ENCODE results near the gene NRIP3. TPM values are rescaled to one million over a fixed set of nuclear protein-coding genes. Genes with fewer than 3 reads are reported as not detected.

The NRIP3 gene
- total RNA-seq, 1 experiment from 2014 or later, result 2.1 TPM

DNA sequence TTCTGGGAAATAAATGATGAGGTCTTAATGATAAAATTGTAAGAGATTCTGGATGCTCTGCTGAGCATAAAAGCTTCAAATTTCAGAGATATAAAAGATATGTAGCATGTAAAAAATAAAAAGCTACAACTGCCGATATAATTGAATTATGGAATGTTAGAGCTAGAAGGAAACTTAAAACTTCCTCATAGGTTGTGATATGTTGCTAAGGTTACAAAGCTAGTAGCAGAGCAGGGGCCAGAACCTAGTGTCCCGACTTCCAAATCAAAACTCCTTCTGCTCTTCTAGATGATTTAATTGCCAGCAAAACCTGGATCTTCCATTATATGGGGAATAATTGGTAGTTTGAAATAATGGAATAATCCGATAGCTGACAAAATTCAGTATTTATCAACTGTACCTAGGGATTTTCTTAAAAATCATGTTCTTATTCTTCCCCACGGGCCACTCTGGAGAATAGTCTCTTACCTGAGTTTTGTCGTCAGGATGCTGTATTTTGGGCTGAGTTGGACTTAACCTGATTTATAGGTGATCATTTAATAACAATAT is 61.2 kb downstream of the NRIP3 start, which contains the start of gene ASCL3:
Gene ASCL3 (minus strand): TSS at position 499 of the 549 bp plus-strand sequence. CDS start 4,855 bp downstream, outside the sequence.
- no peak within 1 kb of the TSS for H3K4me3 ChIP-seq
- TF ChIP-seq EZH2 (IDR thresholded peaks at IDR 0.05; ENCODE audit: low read depth), result no peak
- TF ChIP-seq, protein P1, sequence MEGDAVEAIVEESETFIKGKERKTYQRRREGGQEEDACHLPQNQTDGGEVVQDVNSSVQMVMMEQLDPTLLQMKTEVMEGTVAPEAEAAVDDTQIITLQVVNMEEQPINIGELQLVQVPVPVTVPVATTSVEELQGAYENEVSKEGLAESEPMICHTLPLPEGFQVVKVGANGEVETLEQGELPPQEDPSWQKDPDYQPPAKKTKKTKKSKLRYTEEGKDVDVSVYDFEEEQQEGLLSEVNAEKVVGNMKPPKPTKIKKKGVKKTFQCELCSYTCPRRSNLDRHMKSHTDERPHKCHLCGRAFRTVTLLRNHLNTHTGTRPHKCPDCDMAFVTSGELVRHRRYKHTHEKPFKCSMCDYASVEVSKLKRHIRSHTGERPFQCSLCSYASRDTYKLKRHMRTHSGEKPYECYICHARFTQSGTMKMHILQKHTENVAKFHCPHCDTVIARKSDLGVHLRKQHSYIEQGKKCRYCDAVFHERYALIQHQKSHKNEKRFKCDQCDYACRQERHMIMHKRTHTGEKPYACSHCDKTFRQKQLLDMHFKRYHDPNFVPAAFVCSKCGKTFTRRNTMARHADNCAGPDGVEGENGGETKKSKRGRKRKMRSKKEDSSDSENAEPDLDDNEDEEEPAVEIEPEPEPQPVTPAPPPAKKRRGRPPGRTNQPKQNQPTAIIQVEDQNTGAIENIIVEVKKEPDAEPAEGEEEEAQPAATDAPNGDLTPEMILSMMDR (conservative IDR thresholded peaks at IDR 0.05), result no peak
- no peak for DNase-seq
- no peak within 1 kb of the TSS for H3K27ac ChIP-seq
- H3K79me2 ChIP-seq (ENCODE audit: low read depth), result no peaks in the 10 kb centered on the region
- BruUV-seq (replicated peaks), result no TSS peak
- 0 out of 2 replicates have a peak, but pooled peaks cover 4% of the 10 kb centered on the region for H3K36me3 ChIP-seq (ENCODE audit: low read depth)
- H3K27me3 ChIP-seq (ENCODE audit: insufficient read depth, low read depth), result no peaks in the 10 kb centered on the region
- H3F3A ChIP-seq (ENCODE audit: insufficient read depth, low read depth), result no peaks in the 10 kb centered on the region
- H3K9me3 ChIP-seq (ENCODE audit: insufficient read depth, low read depth), result no peaks in the 10 kb centered on the region
- no peak within 1 kb of the TSS for H2AFZ ChIP-seq
- intact Hi-C loops (cut with micrococcal nuclease; ENCODE audit: unreplicated experiment), result no loop called here
- no peaks in the 10 kb centered on the region for H3K4me1 ChIP-seq (replicated peaks; ENCODE audit: insufficient read depth)
- no peaks in the 10 kb centered on the region for H4K20me1 ChIP-seq (ENCODE audit: insufficient read depth)
- H3K4me2 ChIP-seq, result no peak within 1 kb of the TSS
- POLR2A ChIA-PET (ENCODE audit: unreplicated experiment), result interaction anchor here (0.6 kb wide), 1 partner anchor 18 kb away, joined by 5 read pairs; no protein-coding TSS in a partner anchor
- CTCF ChIA-PET, result no interaction called here
- no peaks in the 10 kb centered on the region for H3K9me2 ChIP-seq (ENCODE audit: insufficient read depth)

DNA sequence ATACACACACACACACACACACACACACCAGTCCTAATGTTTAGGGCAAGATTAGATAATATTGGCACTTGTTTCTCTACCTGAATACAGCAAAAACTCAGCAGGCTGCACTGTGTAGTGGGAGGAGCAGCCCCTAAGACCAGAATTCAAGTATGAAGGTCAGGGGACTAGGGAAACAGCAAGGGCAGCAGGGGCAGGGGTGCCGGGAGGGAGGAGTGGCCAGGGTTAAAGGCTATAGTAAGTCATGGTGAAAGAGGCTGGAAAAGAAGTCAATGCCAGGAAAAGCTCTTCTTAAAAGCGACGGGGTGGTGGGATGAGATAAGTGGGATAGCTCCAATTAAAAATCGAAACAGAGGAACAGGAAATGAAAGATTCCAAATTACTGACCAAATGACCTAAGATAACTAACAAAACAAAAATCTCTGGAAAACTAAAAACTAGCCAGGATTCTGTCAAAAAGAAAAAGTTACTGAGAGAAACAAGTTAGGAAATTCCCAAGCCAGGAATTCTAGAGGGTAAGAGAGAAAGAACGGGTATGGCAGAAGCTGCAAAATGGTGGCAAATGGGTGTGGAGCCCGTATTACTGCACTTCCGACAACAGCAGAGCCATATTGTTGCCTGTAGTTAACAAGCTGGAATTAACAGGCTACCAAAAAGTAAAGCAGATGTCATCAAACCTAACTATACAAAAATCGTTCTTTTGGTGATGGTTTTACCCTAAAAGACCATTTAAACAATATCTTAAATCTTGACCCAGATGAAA is 62.3 kb downstream of the NRIP3 start:
- H3K27ac ChIP-seq, result no peak overlapping the region
- ChIA-PET POLR2A (ENCODE audit: unreplicated experiment) (no interaction called here), CTCF (no interaction called here)
- H4K20me1 ChIP-seq (ENCODE audit: insufficient read depth), result no peaks in the 10 kb centered on the region
- no peak overlapping the region for H3K4me2 ChIP-seq
- H3F3A ChIP-seq (ENCODE audit: insufficient read depth, low read depth), result no peaks in the 10 kb centered on the region
- H3K4me3 ChIP-seq, result no peak overlapping the region
- no peaks in the 10 kb centered on the region for H3K27me3 ChIP-seq (ENCODE audit: insufficient read depth, low read depth)
- no TSS peak for BruUV-seq (replicated peaks)
- no peak for TF ChIP-seq EZH2 (IDR thresholded peaks at IDR 0.05; ENCODE audit: low read depth)
- TF ChIP-seq, protein P1 (conservative IDR thresholded peaks at IDR 0.05), result no peak
- H3K9me2 ChIP-seq (ENCODE audit: insufficient read depth), result no peaks in the 10 kb centered on the region
- H3K4me1 ChIP-seq (replicated peaks; ENCODE audit: insufficient read depth), result no peaks in the 10 kb centered on the region
- no peaks in the 10 kb centered on the region for H3K9me3 ChIP-seq (ENCODE audit: insufficient read depth, low read depth)
- intact Hi-C loops (cut with micrococcal nuclease; ENCODE audit: unreplicated experiment), result no loop called here
- H3K36me3 ChIP-seq (ENCODE audit: low read depth), result no peaks in the 10 kb centered on the region
- H3K79me2 ChIP-seq (ENCODE audit: low read depth), result no peaks in the 10 kb centered on the region
- no peak overlapping the region for H2AFZ ChIP-seq
- no peak for DNase-seq

DNA sequence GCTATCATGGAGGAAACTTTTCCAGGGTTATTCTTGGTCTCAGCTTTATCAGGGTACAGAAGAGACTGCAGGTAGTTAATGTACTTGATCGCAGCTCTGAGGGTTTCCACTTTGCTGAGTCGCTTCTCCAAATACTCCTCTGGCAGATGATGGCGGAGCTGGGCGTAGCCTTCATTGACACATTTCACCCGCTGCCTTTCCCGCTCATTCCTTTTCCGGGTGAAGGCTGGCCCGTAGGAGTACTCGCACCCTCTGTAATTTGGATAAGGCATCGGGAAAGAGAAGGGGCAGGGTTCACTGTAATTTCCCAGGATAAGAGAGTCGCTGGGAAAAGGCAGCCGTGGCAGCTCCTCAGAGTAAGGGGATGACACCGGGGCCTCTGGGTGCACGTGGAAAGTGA is 66.1 kb downstream of the NRIP3 start:
- Histone ChIP-seq H3F3A (ENCODE audit: insufficient read depth, low read depth) (peaks cover 8% of the 10 kb centered on the region; the same call in 1 of the 2 replicates), H3K4me2 (no peak overlapping the region), H3K79me2 (ENCODE audit: low read depth) (no peaks in the 10 kb centered on the region), H3K27me3 (ENCODE audit: insufficient read depth, low read depth) (no peaks in the 10 kb centered on the region), H3K4me1 (replicated peaks; ENCODE audit: insufficient read depth) (0 out of 2 replicates have a peak, but pooled peaks cover 12% of the 10 kb centered on the region), H4K20me1 (ENCODE audit: insufficient read depth) (no peaks in the 10 kb centered on the region), H3K27ac (no peak overlapping the region), H3K9me3 (ENCODE audit: insufficient read depth, low read depth) (no peaks in the 10 kb centered on the region), H3K9me2 (ENCODE audit: insufficient read depth) (no peaks in the 10 kb centered on the region), H3K36me3 (ENCODE audit: low read depth) (no peaks in the 10 kb centered on the region), H2AFZ (no peak overlapping the region), H3K4me3 (no peak overlapping the region)
- TF ChIP-seq, protein P1 (conservative IDR thresholded peaks at IDR 0.05), result no peak
- TF ChIP-seq EZH2 (IDR thresholded peaks at IDR 0.05; ENCODE audit: low read depth), result no peak
- no TSS peak for BruUV-seq (replicated peaks)
- intact Hi-C loops (cut with micrococcal nuclease; ENCODE audit: unreplicated experiment), result no loop called here
- DNase-seq, result no peak
- ChIA-PET POLR2A (ENCODE audit: unreplicated experiment) (interaction anchor here (0.6 kb wide), 1 partner anchor 636 kb away, joined by 3 read pairs; the partner anchor contains the start of gene WEE1), CTCF (no interaction called here)
